ENCODE data around the gene INPP5E. TPM values are rescaled to one million over a fixed set of nuclear protein-coding genes. Genes with fewer than 3 reads are reported as not detected.

Gene INPP5E
- 2.9 and 3.8 TPM in 2 replicates for total RNA-seq (ENCODE audit: low replicate concordance)

GRCh38 chr9:136439481-136440408, at the start of gene INPP5E:
TSS of gene INPP5E (minus strand) at chr9:136439845. CDS start at chr9:136439419, 426 bp downstream.

GRCh38 chr9:136482793-136483588, 43.3 kb upstream of the INPP5E start, which contains the start of gene SEC16A:
TSS of gene SEC16A (minus strand) at chr9:136483040. CDS start at chr9:136477615, 5,425 bp downstream.

GRCh38 chr9:136410500-136411287, 29.0 kb downstream of the INPP5E start, which contains the start of the genes ENTR1 and PMPCA:
TSS of gene ENTR1 (minus strand) at chr9:136410614. CDS start at chr9:136410397, 217 bp downstream.
TSS of gene PMPCA (plus strand) at chr9:136410658. CDS start at chr9:136410669, 11 bp downstream.

GRCh38 chr9:136400038-136400834, 39.4 kb downstream of the INPP5E start, which contains the start of gene SNAPC4:
TSS of gene SNAPC4 (minus strand) at chr9:136400170. CDS start at chr9:136398428, 1,742 bp downstream.

Other genes starting within 250 kb of the INPP5E start
- not detected in 2 replicates for gene LHX3, start 234.7 kb downstream of the INPP5E start, total RNA-seq (ENCODE audit: low replicate concordance)
- 3.3 and 7.9 TPM in 2 replicates for gene QSOX2, start 194.0 kb downstream of the INPP5E start, total RNA-seq (ENCODE audit: low replicate concordance)
- gene CCDC187, start 135.8 kb downstream of the INPP5E start, total RNA-seq (ENCODE audit: low replicate concordance), result under 0.01 TPM in 1 of 2 replicates, not detected in the other
- 33.7 and 35.2 TPM in 2 replicates for gene GPSM1, start 112.3 kb downstream of the INPP5E start, total RNA-seq (ENCODE audit: low replicate concordance)
- gene DNLZ, start 76.1 kb downstream of the INPP5E start, total RNA-seq (ENCODE audit: low replicate concordance), result 5.0 and 10.4 TPM in 2 replicates
- gene CARD9, start 66.2 kb downstream of the INPP5E start, total RNA-seq (ENCODE audit: low replicate concordance), result 0.53 and 0.59 TPM in 2 replicates
- 2.7 and 4.9 TPM in 2 replicates for gene SNAPC4, start 39.7 kb downstream of the INPP5E start, total RNA-seq (ENCODE audit: low replicate concordance)
- 17.3 and 28.6 TPM in 2 replicates for gene ENTR1, start 29.2 kb downstream of the INPP5E start, total RNA-seq (ENCODE audit: low replicate concordance)
- gene PMPCA, start 29.2 kb downstream of the INPP5E start, total RNA-seq (ENCODE audit: low replicate concordance), result 29.3 and 46.5 TPM in 2 replicates
- gene SEC16A, start 43.2 kb upstream of the INPP5E start, total RNA-seq (ENCODE audit: low replicate concordance), result 7.0 and 17.8 TPM in 2 replicates
- gene NOTCH1, start 106.2 kb upstream of the INPP5E start, total RNA-seq (ENCODE audit: low replicate concordance), result 11.8 and 12.8 TPM in 2 replicates
- gene EGFL7, start 223.1 kb upstream of the INPP5E start, total RNA-seq (ENCODE audit: low replicate concordance), result 16.5 and 38.5 TPM in 2 replicates
- 32.1 and 44.6 TPM in 2 replicates for gene AGPAT2, start 247.6 kb upstream of the INPP5E start, total RNA-seq (ENCODE audit: low replicate concordance)